Measurements from ENCODE around the gene NUP35. TPM values are rescaled to one million over a fixed set of nuclear protein-coding genes. Genes with fewer than 3 reads are reported as not detected.
"Not testable (repeated sequence)": the region's sequence is repeated elsewhere in the genome, so short reads cannot be mapped to it uniquely, and the experiment has no call there.

NUP35 gene
- total RNA-seq, 2 donors from 2014 or later: 4.0 to 6.2 TPM

GRCh38 chr2:183125659-183126341 lies 1.6 kb downstream of the NUP35 start:
- no peak overlapping the region for H3K27ac ChIP-seq
- H3K36me3 ChIP-seq (replicated peaks in 1 of 2; ENCODE audit: insufficient read depth in 1 of 2, low read depth in 2 of 2): peaks cover 2 to 5% of the 10 kb centered on the region in 2 donors
- ATAC-seq: no peak
- WGBS, 2 donors: 80% methylated on average over 11 of the region's 11 CpGs
- no peaks in the 10 kb centered on the region for H3K9me3 ChIP-seq
- H3K4me1 ChIP-seq: peaks cover 20% of the 10 kb centered on the region
- H3K4me3 ChIP-seq: no peak overlapping the region
- no peaks in the 10 kb centered on the region for H3K27me3 ChIP-seq
- TF ChIP-seq CTCF (IDR thresholded peaks at IDR 0.05): no peak
- TF ChIP-seq POLR2A (IDR thresholded peaks at IDR 0.05): no peak
- DNase-seq: no peak
- intact Hi-C loops (cut with DNase I): no loop called here

- TF ChIP-seq CTCF (IDR thresholded peaks at IDR 0.05): no peak
- TF ChIP-seq POLR2A (IDR thresholded peaks at IDR 0.05): no peak
- Histone ChIP-seq H3K9me3 (no peaks in the 10 kb centered on the region), H3K4me3 (no peak overlapping the region), H3K36me3 (replicated peaks in 1 of 2; ENCODE audit: insufficient read depth in 1 of 2, low read depth in 2 of 2) (peaks cover 4 to 5% of the 10 kb centered on the region in 2 donors), H3K4me1 (peaks cover 20% of the 10 kb centered on the region), H3K27ac (no peak overlapping the region), H3K27me3 (no peaks in the 10 kb centered on the region)
- ATAC-seq: no peak
- 58 to 69% methylated on average over 2 of the region's 2 CpGs for WGBS, 2 donors
- DNase-seq: no peak
- intact Hi-C loops (cut with DNase I): no loop called here
Observed at GRCh38 chr2:183126635-183127034, 2.4 kb downstream of the NUP35 start.

- ATAC-seq: no peak
- Histone ChIP-seq H3K27me3 (no peaks in the 10 kb centered on the region), H3K9me3 (no peaks in the 10 kb centered on the region), H3K27ac (no peak overlapping the region), H3K36me3 (replicated peaks in 1 of 2; ENCODE audit: insufficient read depth in 1 of 2, low read depth in 2 of 2) (peaks cover 4 to 5% of the 10 kb centered on the region in 2 donors), H3K4me1 (no peaks in the 10 kb centered on the region), H3K4me3 (no peak overlapping the region)
- TF ChIP-seq POLR2A (IDR thresholded peaks at IDR 0.05): no peak
- no peak for TF ChIP-seq CTCF (IDR thresholded peaks at IDR 0.05)
- 34 to 54% methylated on average over 2 of the region's 2 CpGs for WGBS, 2 donors
- DNase-seq: no peak
- intact Hi-C loops (cut with DNase I): no loop called here
Observed at GRCh38 chr2:183134016-183134415, 9.8 kb downstream of the NUP35 start.

GRCh38 chr2:183148955-183149354 lies 24.7 kb downstream of the NUP35 start:
- Histone ChIP-seq H3K9me3 (no peaks in the 10 kb centered on the region), H3K27me3 (no peaks in the 10 kb centered on the region), H3K36me3 (replicated peaks in 1 of 2; ENCODE audit: insufficient read depth in 1 of 2, low read depth in 2 of 2) (peaks cover 0 to 3% of the 10 kb centered on the region in 2 donors), H3K27ac (no peak overlapping the region), H3K4me1 (no peaks in the 10 kb centered on the region), H3K4me3 (no peak overlapping the region)
- DNase-seq (no peak), ATAC-seq (no peak)
- intact Hi-C loops (cut with DNase I): no loop called here
- WGBS, 2 donors: 95 to 96% methylated on average over 1 of the region's 1 CpG
- TF ChIP-seq CTCF (IDR thresholded peaks at IDR 0.05): no peak
- no peak for TF ChIP-seq POLR2A (IDR thresholded peaks at IDR 0.05)

DNA sequence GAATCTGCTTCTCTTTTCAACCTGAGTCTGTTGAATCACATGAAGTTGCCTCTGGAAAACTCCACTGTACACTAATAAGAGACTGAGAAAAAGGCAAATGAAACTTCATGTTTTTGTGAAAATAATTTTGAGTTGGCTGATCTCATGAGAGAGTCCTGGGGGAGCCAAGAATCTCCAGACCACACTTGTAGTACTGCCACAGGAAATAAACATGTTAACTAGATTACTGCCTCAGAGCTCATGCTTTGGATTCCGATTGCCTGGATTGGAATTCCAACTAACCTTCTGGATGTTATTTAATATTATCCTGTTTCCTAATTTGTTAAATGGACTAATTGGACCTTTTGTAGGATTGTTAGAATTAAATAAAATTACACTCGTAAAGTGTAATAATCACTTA lies 25.2 kb downstream of the NUP35 start:
- peaks cover 0 to 3% of the 10 kb centered on the region in 2 donors for H3K36me3 ChIP-seq (replicated peaks in 1 of 2; ENCODE audit: insufficient read depth in 1 of 2, low read depth in 2 of 2)
- no peak overlapping the region for H3K27ac ChIP-seq
- TF ChIP-seq CTCF (IDR thresholded peaks at IDR 0.05): no peak
- TF ChIP-seq POLR2A (IDR thresholded peaks at IDR 0.05): no peak
- intact Hi-C loops (cut with DNase I): no loop called here
- DNase-seq: no peak
- 93 to 96% methylated on average over 2 of the region's 2 CpGs for WGBS, 2 donors
- no peak for ATAC-seq
- no peaks in the 10 kb centered on the region for H3K4me1 ChIP-seq
- H3K27me3 ChIP-seq: no peaks in the 10 kb centered on the region
- no peak overlapping the region for H3K4me3 ChIP-seq
- no peaks in the 10 kb centered on the region for H3K9me3 ChIP-seq

GRCh38 chr2:183152280-183152679 lies 28.0 kb downstream of the NUP35 start:
- H3K9me3 ChIP-seq; H3K27ac ChIP-seq; H3K4me3 ChIP-seq; H3K27me3 ChIP-seq; H3K36me3 ChIP-seq (replicated peaks in 1 of 2; ENCODE audit: insufficient read depth in 1 of 2, low read depth in 2 of 2); DNase-seq; H3K4me1 ChIP-seq; intact Hi-C loops (cut with DNase I); ATAC-seq: not testable (repeated sequence)
- 97 to 99% methylated on average over 3 of the region's 3 CpGs for WGBS, 2 donors
